Measurements from ENCODE around the gene NPAS4.

DNA sequence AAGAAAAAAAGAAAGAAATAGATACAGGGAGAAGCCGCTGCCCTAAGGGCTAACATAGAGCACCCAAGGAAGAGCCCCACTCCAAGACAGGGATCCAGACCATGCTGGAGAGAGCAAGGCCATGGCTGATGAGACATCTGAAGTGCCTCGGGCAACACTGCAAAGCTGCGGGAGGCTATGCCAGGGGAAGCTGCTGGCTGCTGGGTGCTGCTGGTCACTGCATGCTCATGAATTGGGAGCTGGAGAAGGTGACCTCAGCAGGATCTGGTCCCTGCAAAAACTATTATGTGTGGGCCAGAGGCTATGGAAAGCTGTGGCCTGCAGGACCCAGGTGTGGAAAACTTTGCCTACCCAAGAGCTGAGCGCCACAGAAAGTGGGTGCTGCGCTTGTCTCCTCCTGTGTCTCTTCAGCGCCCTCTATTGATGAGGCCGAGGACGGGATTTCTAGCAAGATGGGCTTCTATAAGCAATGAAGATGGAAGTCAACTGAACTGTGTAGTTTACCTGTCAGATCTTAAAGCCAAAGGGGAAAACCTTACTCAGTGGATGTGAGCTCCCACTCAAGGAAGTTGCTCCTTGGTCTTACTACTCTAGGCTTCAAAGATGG is 32.0 kb upstream of the NPAS4 start:
- TF ChIP-seq CTCF (IDR thresholded peaks at IDR 0.05; ENCODE audit: insufficient read depth, low read depth, low read length) (peak; percentile 73), EZH2 (IDR thresholded peaks at IDR 0.05; ENCODE audit: insufficient read depth, low read length) (no peak)
